ENCODE results near the gene KLHL17.

GRCh38 chr1:916173-917075, 44.0 kb upstream of the KLHL17 start:
- no peak for TF ChIP-seq EP300 (IDR thresholded peaks at IDR 0.05; ENCODE audit: borderline replicate concordance)
- no peak for TF ChIP-seq CREB1 (IDR thresholded peaks at IDR 0.05; ENCODE audit: low read depth)
- TF ChIP-seq USF1 (IDR thresholded peaks at IDR 0.05) = no peak
- no peak for TF ChIP-seq MAX (IDR thresholded peaks at IDR 0.05)
- TF ChIP-seq RAD21 (IDR thresholded peaks at IDR 0.05; ENCODE audit: low read depth) = no peak
- TF ChIP-seq REST (IDR thresholded peaks at IDR 0.05; ENCODE audit: low read depth) = no peak
- TF ChIP-seq NFIC (IDR thresholded peaks at IDR 0.05) = no peak
- no peak for TF ChIP-seq TCF12 (IDR thresholded peaks at IDR 0.05; ENCODE audit: low read depth)
- TF ChIP-seq TAF1 (IDR thresholded peaks at IDR 0.05; ENCODE audit: low read depth) = no peak
- TF ChIP-seq ZBTB7A (IDR thresholded peaks at IDR 0.05; ENCODE audit: low read depth) = no peak
- no peak for TF ChIP-seq EGR1 (IDR thresholded peaks at IDR 0.05)
- TF ChIP-seq YY1 (IDR thresholded peaks at IDR 0.05; ENCODE audit: low read depth) = no peak

Data from Ishikawa (cell line).